GM13976 (cell line): ENCODE data around the gene F8.
A peak's percentile ranks its signal among the peaks of the same experiment; 100 is the strongest.
"Not testable (repeated sequence)": the region's sequence is repeated elsewhere in the genome, so short reads cannot be mapped to it uniquely, and the experiment has no call there.

ENCODE experiments used
- DNase-seq: peaks from one replicate; pipeline ENCODE4 v3.0.0; 2012; ENCODE audit warnings: low spot score
- in situ Hi-C: fragments of 300-500 bp; cut with MboI; formaldehyde crosslinking; loops from one replicate; pipeline ENCODE4 v1.12.0; 2022; ENCODE audit warnings: low sequenced_read_pairs, mixed read lengths, inconsistent platforms; ENCODE audit not compliant: unreplicated experiment
- TF ChIP-seq, protein P1 (sequence below): IDR thresholded peaks from 2 replicates; pipeline ENCODE4 v1.5.1; 2012; ENCODE audit warnings: borderline replicate concordance, mild to moderate bottlenecking; ENCODE audit not compliant: insufficient read depth; ENCODE audit errors: extremely low read depth, missing control alignments, control extremely low read depth

F8 gene

DNA sequence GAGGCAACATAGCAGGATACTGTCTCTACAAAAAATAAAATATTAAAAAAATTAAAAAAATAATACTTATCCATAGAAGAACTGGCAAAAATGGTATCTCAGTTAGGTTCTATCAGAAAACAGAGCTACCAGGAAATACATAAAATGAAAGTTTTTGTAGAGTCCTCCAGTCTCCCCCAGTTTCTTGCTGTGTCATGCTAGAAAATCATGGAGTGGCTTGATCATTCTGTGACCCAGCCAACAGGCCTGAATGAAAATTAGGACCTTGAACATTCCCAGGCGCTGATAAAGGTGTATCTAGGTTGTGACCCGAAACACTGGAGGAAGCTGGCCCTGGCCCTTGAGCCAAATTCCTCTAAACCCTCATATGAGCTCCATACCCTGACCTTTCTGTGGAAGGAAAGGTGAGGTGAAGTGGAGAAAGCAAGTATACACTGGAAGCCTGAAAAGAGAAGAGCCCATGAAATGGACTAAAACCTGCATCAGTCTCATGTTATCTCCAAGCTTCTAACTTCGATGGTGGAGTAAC, 188.7 kb downstream of the F8 start:
- TF ChIP-seq, protein P1, sequence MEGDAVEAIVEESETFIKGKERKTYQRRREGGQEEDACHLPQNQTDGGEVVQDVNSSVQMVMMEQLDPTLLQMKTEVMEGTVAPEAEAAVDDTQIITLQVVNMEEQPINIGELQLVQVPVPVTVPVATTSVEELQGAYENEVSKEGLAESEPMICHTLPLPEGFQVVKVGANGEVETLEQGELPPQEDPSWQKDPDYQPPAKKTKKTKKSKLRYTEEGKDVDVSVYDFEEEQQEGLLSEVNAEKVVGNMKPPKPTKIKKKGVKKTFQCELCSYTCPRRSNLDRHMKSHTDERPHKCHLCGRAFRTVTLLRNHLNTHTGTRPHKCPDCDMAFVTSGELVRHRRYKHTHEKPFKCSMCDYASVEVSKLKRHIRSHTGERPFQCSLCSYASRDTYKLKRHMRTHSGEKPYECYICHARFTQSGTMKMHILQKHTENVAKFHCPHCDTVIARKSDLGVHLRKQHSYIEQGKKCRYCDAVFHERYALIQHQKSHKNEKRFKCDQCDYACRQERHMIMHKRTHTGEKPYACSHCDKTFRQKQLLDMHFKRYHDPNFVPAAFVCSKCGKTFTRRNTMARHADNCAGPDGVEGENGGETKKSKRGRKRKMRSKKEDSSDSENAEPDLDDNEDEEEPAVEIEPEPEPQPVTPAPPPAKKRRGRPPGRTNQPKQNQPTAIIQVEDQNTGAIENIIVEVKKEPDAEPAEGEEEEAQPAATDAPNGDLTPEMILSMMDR, result no peak
- no peak for DNase-seq
- in situ Hi-C loops, result loop anchor here (25.0 kb wide), 1 partner anchor 247 kb away; the partner anchor contains the start of gene CTAG1A

DNA sequence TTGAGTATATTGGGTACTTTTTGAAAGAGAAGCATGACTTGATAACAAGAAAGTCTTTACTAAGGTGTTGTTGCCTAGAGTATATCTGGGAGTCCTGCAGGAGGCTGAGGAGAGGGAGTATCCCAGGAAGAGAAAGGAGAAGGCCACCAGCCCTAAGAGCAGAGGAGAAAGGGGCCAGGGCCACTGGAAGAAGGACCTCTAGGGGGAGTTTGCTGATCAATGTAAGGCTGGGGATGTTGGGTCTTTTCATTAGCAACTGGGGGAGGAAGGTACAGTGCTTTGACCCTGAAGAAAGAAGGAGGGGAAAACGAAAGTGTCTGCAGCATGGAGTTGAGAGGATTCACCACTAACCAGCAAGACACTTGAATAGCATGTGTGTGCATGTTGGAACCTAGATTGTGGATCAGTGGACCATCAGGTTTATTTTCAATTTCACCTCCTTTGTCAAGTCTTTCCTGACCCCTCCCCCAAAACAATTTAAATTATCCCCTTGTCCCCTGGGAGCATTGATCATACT, 192.5 kb downstream of the F8 start:
- no peak for DNase-seq
- TF ChIP-seq, protein P1, result no peak
- in situ Hi-C loops, result loop anchor here (25.0 kb wide), 1 partner anchor 243 kb away; the partner anchor contains the start of gene CTAG1A

DNA sequence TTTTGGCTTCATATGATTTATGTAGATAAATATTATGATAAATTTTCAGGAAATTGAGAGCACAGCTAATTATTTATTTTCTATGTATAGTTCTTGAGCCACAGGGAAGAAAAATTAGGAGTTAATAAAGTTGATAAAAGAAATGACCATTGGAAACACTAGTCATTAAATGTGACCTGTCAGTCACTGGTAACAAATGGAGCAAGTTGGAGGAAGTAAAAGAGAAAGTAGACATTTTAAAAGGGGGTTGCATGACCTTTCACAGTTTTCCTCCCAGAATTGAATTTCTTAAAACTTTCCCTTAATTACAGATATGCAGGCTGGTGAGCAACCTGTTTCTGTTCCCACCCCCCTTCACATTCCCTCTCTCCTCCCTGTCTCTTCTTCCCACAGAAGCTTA, 193.4 kb downstream of the F8 start:
- DNase-seq, result no peak
- in situ Hi-C loops, result loop anchor here (25.0 kb wide), 1 partner anchor 242 kb away; the partner anchor contains the start of gene CTAG1A
- TF ChIP-seq, protein P1, result no peak

DNA sequence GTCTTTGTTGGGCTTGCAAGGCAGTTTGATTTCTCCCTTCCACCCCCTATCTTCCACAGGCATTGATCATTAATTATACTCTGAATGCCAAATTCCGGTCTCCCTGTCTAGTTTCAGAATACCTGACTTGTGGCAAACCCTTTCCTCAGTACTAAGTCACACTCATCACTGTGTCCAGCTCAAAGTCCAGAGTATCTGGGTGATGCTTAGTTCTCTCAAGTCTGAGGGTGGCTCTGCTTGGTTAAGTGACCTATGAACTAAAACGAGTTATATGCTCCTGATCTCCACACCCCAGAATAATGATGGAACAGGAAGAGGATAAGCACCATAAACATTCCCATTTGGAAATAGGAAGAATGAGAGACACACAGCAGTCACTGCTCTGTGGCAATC, 194.5 kb downstream of the F8 start:
- in situ Hi-C loops, result loop anchor here (25.0 kb wide), 1 partner anchor 241 kb away; the partner anchor contains the start of gene CTAG1A
- TF ChIP-seq, protein P1, result no peak

DNA sequence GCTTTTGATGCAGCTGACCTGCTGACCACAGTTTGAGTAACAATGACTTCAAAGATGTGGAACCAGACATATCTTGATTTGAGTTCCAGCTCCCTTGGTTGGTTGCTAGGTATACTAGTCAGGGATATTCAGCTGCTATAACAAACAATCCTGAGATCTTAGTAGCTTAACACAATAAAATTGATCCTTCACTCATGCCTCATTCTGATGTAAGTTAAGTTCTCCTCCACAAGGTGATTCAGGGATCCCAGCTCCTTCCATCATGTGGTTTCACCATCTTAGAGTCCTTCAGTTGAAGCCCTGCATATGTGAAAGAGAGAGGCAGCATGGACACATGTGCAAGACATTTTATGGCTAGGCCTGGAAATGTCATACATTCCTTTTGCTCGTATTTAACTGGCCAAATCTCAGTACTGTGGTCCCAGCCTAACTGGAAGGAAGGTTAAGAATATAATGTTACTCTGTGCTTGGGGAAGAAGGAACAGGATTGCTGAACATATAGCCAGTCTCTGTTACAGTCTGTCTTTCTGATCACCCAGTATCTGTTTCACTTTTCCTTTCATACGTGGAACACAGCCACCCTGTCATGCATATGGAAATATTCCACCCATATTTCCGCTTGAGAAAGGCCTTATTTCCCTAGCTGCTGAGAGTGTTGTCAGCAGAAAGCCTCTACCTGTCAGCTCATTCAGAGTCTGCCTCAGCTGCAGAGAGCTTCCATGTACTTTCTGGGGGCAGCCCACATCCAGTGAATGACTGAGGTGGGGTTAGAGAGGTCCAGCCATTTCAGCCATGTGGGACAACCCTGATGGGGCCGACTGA, 195.1 kb downstream of the F8 start:
- DNase-seq, result peak; percentile 32
- TF ChIP-seq, protein P1, result no peak
- in situ Hi-C loops, result loop anchor here (25.0 kb wide), 1 partner anchor 240 kb away; the partner anchor contains the start of gene CTAG1A

More for the DNA sequence above, 194.5 kb downstream of the F8 start:
- no peak for DNase-seq

DNA sequence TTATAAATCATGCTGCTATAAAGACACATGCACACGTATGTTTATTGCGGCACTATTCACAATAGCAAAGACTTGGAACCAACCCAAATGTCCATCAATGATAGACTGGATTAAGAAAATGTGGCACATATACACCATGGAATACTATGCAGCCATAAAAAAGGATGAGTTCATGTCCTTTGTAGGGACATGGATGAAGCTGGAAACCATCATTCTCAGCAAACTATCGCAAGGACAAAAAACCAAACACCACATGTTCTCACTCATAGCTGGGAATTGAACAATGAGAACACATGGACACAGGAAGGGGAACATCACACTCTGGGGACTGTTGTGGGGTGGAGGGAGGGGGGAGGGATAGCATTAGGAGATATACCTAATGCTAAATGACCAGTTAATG, 196.9 kb downstream of the F8 start:
- in situ Hi-C loops, result loop anchor here (25.0 kb wide), 1 partner anchor 238 kb away; the partner anchor contains the start of gene CTAG1A
- DNase-seq, result not testable (repeated sequence)
